NCI-H2196 treated with DMSO at 0.1 percent for 48 hours (cell line): ENCODE data around the gene NKAIN2.
"Not testable (repeated sequence)": the region's sequence is repeated elsewhere in the genome, so short reads cannot be mapped to it uniquely, and the experiment has no call there.

ENCODE experiments used
- DNase-seq: peaks from one replicate; lab custom pipeline; 2025; ENCODE audit not compliant: unreplicated experiment; lab: John Stamatoyannopoulos, UW

Gene NKAIN2

GRCh38 chr6:124668028-124668427 lies 864.4 kb downstream of the NKAIN2 start:
- DNase-seq: no peak

GRCh38 chr6:124669713-124670480 lies 866.2 kb downstream of the NKAIN2 start:
- DNase-seq: no peak

GRCh38 chr6:124670801-124671200 lies 867.1 kb downstream of the NKAIN2 start:
- no peak for DNase-seq

GRCh38 chr6:124671324-124671723 lies 867.7 kb downstream of the NKAIN2 start:
- DNase-seq: no peak

- no peak for DNase-seq
Measured at GRCh38 chr6:124674042-124674441, 870.4 kb downstream of the NKAIN2 start.

- no peak for DNase-seq
Measured at GRCh38 chr6:124676033-124676432, 872.4 kb downstream of the NKAIN2 start.

- no peak for DNase-seq
Measured at GRCh38 chr6:124677874-124678273, 874.2 kb downstream of the NKAIN2 start.

- DNase-seq: no peak
Measured at GRCh38 chr6:124679387-124679786, 875.7 kb downstream of the NKAIN2 start.

- no peak for DNase-seq
Measured at GRCh38 chr6:124682751-124683150, 879.1 kb downstream of the NKAIN2 start.

- no peak for DNase-seq
Measured at GRCh38 chr6:124683507-124683906, 879.8 kb downstream of the NKAIN2 start.

- no peak for DNase-seq
Measured at GRCh38 chr6:124684621-124685020, 881.0 kb downstream of the NKAIN2 start.

- DNase-seq: no peak
Measured at GRCh38 chr6:124688369-124688768, 884.7 kb downstream of the NKAIN2 start.

GRCh38 chr6:124694139-124694705 lies 890.6 kb downstream of the NKAIN2 start:
- DNase-seq: no peak

GRCh38 chr6:124699038-124699437 lies 895.4 kb downstream of the NKAIN2 start:
- DNase-seq: no peak

- no peak for DNase-seq
Measured at GRCh38 chr6:124703541-124703940, 899.9 kb downstream of the NKAIN2 start.

- DNase-seq: not testable (repeated sequence)
Measured at GRCh38 chr6:124712532-124712931, 908.9 kb downstream of the NKAIN2 start.

- DNase-seq: no peak
Measured at GRCh38 chr6:124714728-124715127, 911.1 kb downstream of the NKAIN2 start.

- DNase-seq: no peak
Measured at GRCh38 chr6:124719913-124720312, 916.2 kb downstream of the NKAIN2 start.

- DNase-seq: no peak
Measured at GRCh38 chr6:124721331-124721730, 917.7 kb downstream of the NKAIN2 start.

GRCh38 chr6:124722141-124722878 lies 918.6 kb downstream of the NKAIN2 start:
- no peak for DNase-seq

- DNase-seq: no peak
Measured at GRCh38 chr6:124723671-124724070, 920.0 kb downstream of the NKAIN2 start.

GRCh38 chr6:124737804-124738203 lies 934.1 kb downstream of the NKAIN2 start:
- DNase-seq: not testable (repeated sequence)
